HG02642 (cell line): ENCODE results near the gene COL6A3.

Experiments
- ATAC-seq: cut with Tn5 transposase; IDR thresholded peaks from one replicate; pipeline ENCODE4 v1.9.1; 2021; ENCODE audit warnings: mild to moderate bottlenecking; ENCODE audit not compliant: unreplicated experiment, poor library complexity

The COL6A3 gene

GRCh38 chr2:237351796-237352195, 62.2 kb downstream of the COL6A3 start:
- ATAC-seq: no peak

DNA sequence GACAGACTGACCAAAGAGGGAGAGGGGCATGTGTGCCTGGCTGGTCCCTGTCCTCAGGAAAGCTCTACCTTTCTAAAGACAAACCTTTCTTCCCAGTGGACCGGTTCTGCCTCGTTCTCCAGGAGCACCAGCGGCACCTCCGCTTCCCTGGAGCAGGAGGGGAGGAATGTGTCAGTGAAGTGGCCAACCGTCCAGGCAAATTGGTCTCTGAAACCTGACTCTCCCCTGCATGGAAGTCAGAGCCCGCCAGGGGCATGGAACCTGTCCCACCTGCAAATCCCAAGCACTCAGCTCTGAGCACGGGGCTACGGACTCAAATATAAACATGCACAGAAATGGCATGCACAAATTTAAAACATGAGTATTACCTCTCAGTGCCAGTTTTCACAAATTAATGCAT, 62.9 kb downstream of the COL6A3 start:
- ATAC-seq: no peak

GRCh38 chr2:237350597-237350996, 63.4 kb downstream of the COL6A3 start:
- ATAC-seq: no peak

DNA sequence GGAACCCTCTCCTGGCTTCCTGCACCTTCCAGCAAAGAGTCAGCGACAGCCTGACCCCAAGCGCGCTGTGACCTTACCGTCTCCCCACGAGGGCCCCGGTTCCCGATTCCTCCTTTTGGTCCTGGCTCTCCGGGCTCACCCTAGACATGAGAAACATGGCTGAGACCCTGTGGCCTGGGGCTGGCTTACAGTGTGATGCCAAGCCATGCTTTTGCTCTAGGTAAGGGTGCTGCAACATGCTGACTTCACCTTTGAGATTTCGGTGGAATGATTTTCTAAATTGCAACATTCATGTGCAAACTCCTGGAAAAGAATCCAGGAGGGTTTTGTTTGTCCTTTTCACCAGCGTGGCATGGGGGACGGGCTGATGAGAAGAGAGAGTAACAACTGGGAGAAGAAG, 63.9 kb downstream of the COL6A3 start:
- ATAC-seq: no peak

DNA sequence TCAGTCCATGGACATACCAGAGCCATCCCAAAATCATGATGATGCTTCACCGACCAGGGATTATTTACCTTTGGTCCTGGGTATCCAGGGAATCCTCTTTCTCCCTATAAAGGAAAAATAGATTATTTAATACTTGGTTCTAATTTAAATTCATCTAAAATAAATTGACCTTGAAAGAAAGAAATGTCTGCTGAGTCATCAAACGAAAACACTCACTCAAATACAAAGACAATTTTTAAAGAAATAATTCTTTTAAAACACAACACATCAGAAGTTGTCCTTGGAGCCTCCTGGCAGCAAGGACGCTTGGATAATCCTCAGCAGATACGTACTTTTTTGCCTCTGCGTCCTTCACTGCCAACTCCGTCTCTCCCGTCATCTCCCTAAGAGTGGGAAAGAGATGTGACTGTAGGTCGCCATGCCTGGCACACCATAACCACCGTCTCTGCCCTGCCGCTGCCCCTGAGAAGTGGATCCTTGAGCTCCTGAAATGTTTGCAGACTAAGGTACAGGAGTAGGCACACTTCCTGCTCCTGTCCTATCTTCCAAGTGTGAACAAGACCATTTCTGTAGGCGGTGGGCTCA, 65.6 kb downstream of the COL6A3 start:
- no peak for ATAC-seq

- no peak for ATAC-seq
These were observed 67.9 kb downstream of the COL6A3 start for GRCh38 chr2:237345891-237346640.

- ATAC-seq: no peak
These were observed 68.6 kb downstream of the COL6A3 start for GRCh38 chr2:237345411-237345810.

GRCh38 chr2:237344942-237345341, 69.0 kb downstream of the COL6A3 start:
- no peak for ATAC-seq

DNA sequence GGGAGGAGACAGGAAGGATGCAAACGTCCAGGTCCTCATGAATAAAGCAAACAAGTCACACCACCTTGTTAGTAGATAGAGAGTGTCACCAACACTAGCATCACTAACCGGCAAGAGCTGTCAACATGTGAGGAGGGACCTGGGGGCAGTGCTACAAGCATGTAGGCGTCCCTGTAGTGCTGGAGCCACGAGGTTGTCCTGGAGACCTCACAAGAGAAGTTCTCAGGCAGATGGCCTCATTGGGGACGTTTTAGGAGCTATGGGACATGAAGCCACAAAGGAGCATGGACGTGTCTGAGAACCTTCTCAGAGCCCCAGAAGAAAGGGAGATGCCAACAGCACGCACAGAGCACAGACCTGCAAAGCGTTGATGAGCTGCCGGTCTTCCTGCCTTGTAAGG, 70.0 kb downstream of the COL6A3 start:
- no peak for ATAC-seq

DNA sequence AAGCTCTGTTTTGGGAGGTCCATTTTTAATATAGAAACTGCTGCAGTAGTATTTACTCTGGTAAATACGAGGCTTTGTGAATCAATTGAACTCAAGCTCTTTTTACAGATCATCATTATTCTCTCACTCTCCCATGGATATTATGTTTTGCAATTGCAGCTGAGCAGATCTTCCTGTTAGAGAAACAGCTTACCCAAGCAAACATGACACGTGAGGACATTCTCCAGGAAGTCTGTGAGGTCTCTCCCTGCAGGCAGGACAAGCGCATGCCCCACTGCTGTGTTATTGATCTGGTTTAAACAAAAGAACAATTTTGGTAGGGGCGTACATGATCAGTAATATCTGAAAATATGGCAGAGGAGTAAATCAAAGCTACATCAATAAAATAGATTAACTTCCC, 72.1 kb downstream of the COL6A3 start:
- no peak for ATAC-seq

GRCh38 chr2:237337586-237337985, 76.4 kb downstream of the COL6A3 start:
- ATAC-seq: no peak

GRCh38 chr2:237336131-237336530, 77.8 kb downstream of the COL6A3 start:
- no peak for ATAC-seq

- ATAC-seq: no peak
These were observed 80.2 kb downstream of the COL6A3 start for GRCh38 chr2:237333748-237334147.

DNA sequence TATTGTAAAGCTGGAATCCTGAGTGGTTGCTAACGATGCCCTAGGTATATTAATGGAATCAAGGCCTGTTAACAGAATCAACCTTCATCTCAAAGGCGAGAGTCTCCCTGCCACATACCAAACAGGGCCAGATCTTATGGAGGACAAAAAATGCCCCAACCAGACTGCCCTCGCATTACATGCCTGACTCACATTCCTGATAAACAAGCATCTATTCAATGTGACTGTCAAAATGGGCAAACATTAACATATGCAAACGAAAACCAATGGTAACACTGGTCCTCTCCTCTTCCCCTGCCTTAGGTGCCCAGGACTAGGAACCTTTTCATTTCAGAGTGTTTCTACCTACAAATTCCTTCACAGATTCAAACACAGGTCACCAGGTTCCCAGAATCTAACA, 83.4 kb downstream of the COL6A3 start:
- no peak for ATAC-seq

DNA sequence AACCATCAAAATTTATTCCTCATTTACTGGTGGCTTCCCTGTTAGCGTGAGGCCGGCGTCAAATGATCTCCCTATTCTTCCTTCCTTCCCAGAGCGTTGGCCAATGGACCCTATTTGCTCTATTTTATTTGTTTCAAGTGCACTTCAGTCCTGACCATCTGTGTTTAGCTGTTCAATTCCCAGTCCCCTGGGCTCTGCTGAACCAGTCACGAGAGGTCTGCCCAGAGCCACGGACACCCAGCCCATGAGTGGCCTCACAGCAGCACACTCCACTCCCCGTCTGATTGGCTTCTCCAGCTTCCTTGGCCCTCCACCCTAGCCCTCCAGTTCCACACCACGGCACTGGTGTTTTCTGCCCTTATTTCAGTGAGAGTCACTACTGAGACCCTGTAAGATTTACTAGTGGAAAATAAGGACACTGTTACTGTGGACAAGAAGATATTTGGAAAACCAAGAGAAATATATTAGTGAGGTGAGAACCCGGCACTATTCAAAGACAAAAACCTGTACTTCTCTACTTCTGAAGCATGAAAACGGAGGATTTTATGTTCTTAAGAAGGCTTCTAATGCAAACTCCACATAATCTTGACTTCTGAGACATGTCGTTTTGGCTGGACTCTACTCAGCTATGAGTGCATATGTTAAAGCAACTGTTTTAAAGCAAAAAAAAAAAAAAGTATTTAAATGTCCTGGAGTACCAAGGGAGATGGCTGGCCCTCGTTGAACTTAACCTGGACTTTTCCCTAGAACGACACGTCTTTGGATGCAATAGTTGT, 86.6 kb downstream of the COL6A3 start:
- no peak for ATAC-seq

GRCh38 chr2:237326266-237327171, 87.4 kb downstream of the COL6A3 start:
- ATAC-seq: no peak

- no peak for ATAC-seq
These were observed 89.1 kb downstream of the COL6A3 start for GRCh38 chr2:237324837-237325236.

DNA sequence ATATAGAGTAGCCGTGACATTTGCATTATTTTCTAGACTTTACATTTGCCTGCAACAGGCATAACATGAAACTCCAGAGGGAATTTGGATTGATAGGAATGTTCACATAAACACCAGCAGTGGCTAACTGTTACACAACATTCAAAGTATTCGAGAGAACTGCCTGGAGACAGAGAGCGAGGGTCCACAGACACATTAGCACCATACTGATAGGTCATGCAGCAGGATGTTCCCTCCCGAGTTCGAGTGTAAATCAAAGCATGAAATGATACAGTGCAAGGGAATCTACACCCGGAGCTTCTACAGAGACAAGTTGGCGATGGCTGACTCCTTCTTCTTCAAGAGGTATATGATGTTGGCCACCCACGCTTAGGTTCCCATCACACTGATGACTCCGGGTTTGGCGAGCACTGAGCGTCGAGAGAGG, 89.5 kb downstream of the COL6A3 start:
- ATAC-seq: no peak

- no peak for ATAC-seq
These were observed 90.3 kb downstream of the COL6A3 start for GRCh38 chr2:237323656-237324055.

DNA sequence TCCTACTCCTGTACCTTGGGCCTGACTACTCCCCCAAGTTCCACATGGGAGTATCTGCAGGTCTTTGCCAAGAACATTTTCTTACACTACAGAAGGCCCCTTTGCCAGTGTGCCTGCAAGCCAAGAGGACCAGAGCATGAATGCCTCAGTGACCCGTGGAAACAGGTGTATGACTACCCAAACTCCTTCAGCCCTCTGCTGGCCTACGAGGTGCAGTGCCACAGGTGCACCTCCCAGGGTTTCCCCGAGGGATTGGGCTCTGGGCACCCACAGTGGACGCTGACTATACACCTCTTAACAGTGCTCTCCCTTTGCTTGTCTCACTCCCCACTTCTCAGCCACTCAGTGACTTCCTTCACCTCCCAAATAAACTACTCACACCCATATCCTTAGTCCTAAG, 91.4 kb downstream of the COL6A3 start:
- ATAC-seq: no peak
